ENCODE measurements around the gene MRPL44. TPM values are rescaled to one million over a fixed set of nuclear protein-coding genes. Genes with fewer than 3 reads are reported as not detected.

MRPL44 gene
- 10 to 100 TPM; 34.4 to 52.3 (median 38.6) TPM for polyA plus RNA-seq (ENCODE audit: low read depth in 6 of 6)

DNA sequence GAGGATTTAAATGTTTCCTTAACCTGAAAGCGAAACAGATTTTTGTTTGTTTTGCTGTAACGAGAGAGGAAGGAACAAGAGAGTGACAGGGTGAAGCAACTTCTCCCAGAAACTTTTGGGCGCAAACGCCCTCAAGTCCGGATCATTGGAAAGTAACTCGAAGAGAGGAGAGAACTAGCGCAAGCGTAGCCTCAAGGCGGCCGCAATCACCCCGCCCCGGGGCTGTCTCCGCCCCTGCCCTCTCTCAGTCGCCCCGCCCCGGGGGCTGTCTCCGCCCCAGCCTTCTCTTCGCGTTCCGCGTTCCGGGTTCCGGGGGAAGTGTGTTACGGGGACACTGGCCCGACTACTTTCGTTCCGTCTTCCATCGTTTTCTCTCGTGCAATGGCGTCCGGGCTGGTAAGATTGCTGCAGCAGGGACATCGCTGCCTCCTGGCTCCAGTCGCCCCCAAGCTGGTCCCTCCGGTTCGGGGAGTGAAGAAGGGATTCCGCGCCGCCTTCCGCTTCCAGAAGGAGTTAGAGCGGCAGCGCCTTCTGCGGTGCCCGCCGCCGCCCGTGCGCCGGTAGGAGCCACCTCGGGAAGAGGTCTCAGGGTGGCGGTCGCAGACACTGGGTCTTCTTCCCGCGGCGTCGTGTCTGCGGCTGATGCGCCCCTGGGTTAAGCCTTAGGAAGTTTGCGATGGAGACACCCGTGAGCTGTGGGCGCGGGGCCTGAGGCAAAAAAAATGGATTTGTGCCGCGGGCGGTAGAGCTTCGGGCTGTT lies at the start of gene MRPL44:
TSS of gene MRPL44 (plus strand) at position 372 of the 760 bp plus-strand sequence. CDS start at position 382, 10 bp downstream.
- peak; percentile 96 for DNase-seq
- H3K4me3 Mint-ChIP-seq: peak within 1 kb of the TSS; percentile 92 to 99 (median 98)
- peak within 1 kb of the TSS; percentile 95 to 99 (median 96) for H3K27ac Mint-ChIP-seq
- H3K36me3 Mint-ChIP-seq: peaks cover 7 to 12% of the 10 kb centered on the region in 2 donors
- no peaks in the 10 kb centered on the region for H3K9me3 Mint-ChIP-seq
- no peaks in the 10 kb centered on the region for H3K27me3 Mint-ChIP-seq
- ATAC-seq (ENCODE audit: low read depth in 2 of 2): peak; percentile 98 to 99
- peaks cover 36 to 60% (median 42%) of the 10 kb centered on the region in 3 donors for H3K4me1 Mint-ChIP-seq

DNA sequence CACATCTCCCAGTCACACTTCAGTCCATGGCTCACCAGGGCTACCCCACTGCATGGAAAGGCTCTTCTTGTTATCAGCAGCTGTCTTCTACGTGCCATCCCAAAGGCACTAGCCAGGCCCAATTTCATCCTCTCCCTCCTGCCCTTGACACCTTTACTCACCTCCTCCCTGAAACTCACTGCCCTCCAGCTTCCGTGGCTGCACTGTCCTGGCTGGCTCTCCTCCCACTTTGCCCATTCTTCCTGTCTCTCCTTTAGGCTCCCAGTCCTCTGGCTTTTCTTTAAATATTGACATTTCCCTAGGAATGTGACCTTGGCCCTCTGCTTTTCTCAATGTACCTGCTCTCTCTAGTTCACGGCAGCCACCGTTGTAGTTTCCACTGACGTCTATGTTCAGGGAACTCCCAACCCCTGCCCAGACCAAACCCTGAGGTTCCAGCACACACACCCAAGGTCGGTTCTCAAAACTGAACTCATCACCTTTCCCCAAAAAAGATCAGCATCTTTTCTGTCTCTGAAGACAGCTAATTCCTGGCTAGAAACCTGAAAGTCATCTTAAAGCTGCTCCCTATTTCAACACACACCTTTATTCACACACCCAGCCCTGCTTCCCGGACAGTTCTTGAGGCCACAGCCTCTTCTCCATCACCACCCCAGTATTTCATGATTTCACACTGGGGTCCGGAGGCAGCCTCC lies 48.8 kb upstream of the MRPL44 start:
- H3K4me1 Mint-ChIP-seq: peaks cover 13 to 31% (median 14%) of the 10 kb centered on the region in 3 donors
- peaks cover 7 to 18% of the 10 kb centered on the region in 2 donors for H3K36me3 Mint-ChIP-seq

DNA sequence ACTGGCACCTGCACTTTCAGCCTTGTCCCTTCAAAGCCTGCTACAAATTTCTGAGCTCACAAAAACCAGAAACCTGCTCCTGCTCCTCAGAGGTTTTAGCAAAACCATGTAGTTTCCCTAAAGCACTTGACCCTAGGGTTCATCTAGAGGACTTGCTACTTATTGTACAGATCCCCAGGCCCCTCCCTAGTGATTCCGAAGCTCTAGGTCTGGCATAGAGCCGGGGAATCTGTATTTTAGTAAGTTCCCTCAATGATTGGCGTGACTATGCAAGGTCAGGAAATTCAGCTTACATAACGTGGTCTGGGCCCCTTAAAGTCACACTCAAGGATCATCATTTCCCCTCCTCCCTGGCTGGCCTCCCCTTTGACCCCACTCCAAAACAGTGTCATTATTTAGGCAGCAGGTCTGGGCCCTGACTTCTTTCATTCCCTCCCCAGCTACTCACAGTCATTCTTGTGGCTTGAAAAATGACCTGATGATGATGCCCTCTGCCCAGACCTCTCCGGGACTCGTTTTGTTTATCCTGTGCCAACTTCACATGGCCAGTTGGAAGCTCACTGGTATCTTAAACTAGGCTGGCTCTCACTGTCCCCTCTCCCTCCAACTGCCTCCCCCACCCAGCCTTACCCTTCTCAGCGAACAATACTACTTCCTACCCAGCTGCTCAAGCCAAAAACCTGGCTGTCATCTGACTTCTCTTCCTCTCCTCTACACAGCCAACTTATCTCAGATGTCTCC lies 48.1 kb upstream of the MRPL44 start:
- H3K9me3 Mint-ChIP-seq: no peaks in the 10 kb centered on the region
- H3K36me3 Mint-ChIP-seq: peaks cover 7 to 18% of the 10 kb centered on the region in 2 donors
- H3K27me3 Mint-ChIP-seq: no peaks in the 10 kb centered on the region
- H3K4me1 Mint-ChIP-seq: peaks cover 13 to 31% (median 14%) of the 10 kb centered on the region in 3 donors
- ATAC-seq (ENCODE audit: low read depth in 2 of 2) (no peak), DNase-seq (no peak)
- H3K4me3 Mint-ChIP-seq: no peak overlapping the region
- peak overlapping the region in 5 of 6 donors; percentile 16 to 64 (median 50) for H3K27ac Mint-ChIP-seq

More for the DNA sequence above, 48.8 kb upstream of the MRPL44 start:
- no peaks in the 10 kb centered on the region for H3K9me3 Mint-ChIP-seq
- no peak for DNase-seq
- H3K27ac Mint-ChIP-seq: peak overlapping the region in 5 of 6 donors; percentile 26 to 55 (median 39)
- no peaks in the 10 kb centered on the region for H3K27me3 Mint-ChIP-seq
- no peak overlapping the region for H3K4me3 Mint-ChIP-seq
- ATAC-seq (ENCODE audit: low read depth in 2 of 2): no peak

DNA sequence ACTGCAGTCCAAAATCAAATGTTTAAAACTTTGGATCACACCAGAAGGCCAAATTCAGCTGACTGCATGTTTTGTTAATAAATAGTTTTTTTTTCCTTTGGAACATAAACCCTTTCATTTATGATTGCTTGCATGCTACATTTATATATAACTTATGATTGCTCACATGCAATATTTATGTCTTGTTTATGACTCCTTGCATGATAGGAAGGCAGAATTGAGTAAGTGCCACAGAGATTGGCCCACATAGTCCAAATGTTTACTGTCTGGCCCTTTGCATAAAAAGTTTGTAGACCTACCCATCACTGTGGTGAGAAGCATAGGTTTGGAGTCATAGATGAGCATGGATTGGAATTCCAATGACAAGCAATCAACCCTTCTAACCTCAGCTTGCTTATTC lies 42.9 kb upstream of the MRPL44 start:
- no peak overlapping the region for H3K27ac Mint-ChIP-seq
- ATAC-seq (ENCODE audit: low read depth in 2 of 2) (no peak), DNase-seq (no peak)
- H3K27me3 Mint-ChIP-seq: no peaks in the 10 kb centered on the region
- peaks cover 6 to 17% of the 10 kb centered on the region in 2 donors for H3K36me3 Mint-ChIP-seq
- H3K4me3 Mint-ChIP-seq: no peak overlapping the region
- no peaks in the 10 kb centered on the region for H3K9me3 Mint-ChIP-seq
- H3K4me1 Mint-ChIP-seq: peaks cover 10 to 29% (median 17%) of the 10 kb centered on the region in 3 donors

DNA sequence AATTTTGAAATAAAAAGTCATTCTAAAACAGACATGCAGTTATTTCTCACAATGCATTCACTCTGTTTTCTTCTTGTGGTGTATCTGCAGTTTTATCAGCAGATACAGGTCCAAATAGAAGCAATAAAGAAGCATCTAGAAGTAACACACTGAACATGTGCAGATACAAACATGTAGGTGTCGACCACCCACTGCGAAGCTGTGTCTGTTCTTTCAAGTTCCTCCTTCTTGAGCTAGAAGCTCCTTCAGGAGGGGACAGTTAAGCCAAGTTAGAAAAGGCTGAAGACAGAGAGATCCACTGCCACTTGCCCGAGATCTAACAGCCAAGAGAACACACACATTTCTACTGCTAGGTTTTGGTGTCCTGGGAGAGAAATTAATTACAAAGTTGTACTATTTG lies 42.2 kb upstream of the MRPL44 start:
- peak overlapping the region in 1 of 8 donors; percentile 6 for H3K4me3 Mint-ChIP-seq
- H3K27ac Mint-ChIP-seq: peak overlapping the region in 3 of 6 donors; percentile 4 to 17 (median 5)
- ATAC-seq (ENCODE audit: low read depth in 2 of 2) (no peak), DNase-seq (no peak)
- peaks cover 7 to 29% (median 18%) of the 10 kb centered on the region in 3 donors for H3K4me1 Mint-ChIP-seq
- peaks cover 0 to 17% of the 10 kb centered on the region in 2 donors for H3K36me3 Mint-ChIP-seq
- no peaks in the 10 kb centered on the region for H3K27me3 Mint-ChIP-seq
- no peaks in the 10 kb centered on the region for H3K9me3 Mint-ChIP-seq

DNA sequence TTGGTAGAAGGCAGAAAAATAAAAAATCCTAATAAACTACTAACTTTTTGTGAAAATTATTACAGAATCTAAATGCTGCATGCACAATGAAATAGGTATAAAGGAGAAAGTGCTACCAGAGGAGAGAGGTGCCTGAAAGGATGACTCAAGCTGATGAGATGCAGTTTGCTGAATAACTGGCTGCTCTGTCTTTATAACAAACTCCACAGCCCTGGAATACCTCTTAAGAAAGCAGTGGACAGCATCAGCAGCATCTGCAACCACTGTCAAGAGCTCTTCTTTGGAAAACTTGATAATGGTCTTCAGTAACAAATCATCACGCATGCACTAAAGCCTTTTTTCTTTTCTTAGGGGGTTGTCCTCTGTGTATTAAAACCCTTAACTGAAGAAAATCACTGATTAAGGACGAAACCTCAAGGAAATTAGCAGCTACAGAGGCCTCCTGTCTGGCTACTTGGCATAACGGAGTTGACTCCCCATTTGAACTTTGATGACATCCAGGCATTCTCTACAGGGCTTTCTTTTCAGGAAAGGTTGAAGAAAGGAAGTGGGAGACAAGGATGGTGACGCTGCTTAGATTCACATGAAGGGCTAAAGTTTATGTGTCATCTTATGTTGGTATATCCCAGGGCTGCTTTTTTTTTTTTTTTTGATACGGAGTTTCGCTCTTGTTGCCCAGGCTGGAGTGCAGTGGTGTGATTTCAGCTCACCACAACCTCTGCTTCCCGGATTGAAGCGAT lies 40.9 kb upstream of the MRPL44 start:
- Mint-ChIP-seq H3K9me3 (no peaks in the 10 kb centered on the region), H3K36me3 (peaks cover 5 to 10% of the 10 kb centered on the region in 2 donors), H3K27me3 (no peaks in the 10 kb centered on the region), H3K27ac (no peak overlapping the region), H3K4me1 (peaks cover 5 to 26% (median 24%) of the 10 kb centered on the region in 3 donors), H3K4me3 (no peak overlapping the region)
- ATAC-seq (ENCODE audit: low read depth in 2 of 2): no peak
- no peak for DNase-seq

DNA sequence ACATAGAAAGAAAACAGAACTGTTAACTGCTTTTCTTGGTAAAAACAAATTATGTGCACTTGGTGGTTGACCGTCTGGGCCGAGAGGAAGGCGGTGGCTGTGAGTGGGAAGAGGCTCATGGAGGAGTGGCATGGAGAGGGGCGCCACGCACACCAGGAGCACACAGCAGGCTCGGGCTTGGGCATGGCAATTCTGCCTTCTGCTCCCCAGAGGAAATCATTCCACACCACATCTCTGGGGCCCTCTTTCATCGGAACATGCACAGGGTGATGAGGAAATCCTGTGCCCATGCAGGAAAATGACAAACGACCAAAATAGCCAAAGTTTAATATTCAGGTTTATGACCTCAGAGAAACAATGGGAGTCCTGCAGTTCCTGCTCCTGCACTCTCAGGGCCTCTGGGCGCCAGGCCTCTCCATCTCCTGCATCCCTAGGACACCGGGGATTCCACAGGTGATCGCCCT lies 38.6 kb upstream of the MRPL44 start:
- Mint-ChIP-seq H3K27ac (peak overlapping the region in 3 of 6 donors; percentile 57 to 87 (median 77)), H3K9me3 (no peaks in the 10 kb centered on the region), H3K4me3 (no peak overlapping the region)

DNA sequence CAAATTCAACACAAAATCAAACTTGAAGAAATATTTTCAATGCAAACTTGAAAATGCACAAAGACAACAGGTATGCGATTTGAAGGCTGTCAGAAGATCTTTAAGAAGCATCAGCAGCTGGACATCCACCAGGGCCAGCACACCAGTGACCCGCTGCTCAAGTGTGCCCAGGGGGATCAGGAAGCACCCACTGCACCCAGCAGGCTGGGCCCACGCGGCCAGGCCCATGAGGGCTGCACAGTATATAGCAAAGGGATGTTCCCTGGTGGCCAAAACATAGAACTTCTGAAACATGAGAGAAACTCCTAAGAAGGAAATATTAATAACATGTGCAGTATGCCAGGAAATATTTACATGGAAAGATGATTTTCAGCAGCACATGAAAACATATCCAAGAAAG lies 37.2 kb upstream of the MRPL44 start:
- no peaks in the 10 kb centered on the region for H3K27me3 Mint-ChIP-seq
- no peak for ATAC-seq (ENCODE audit: low read depth in 2 of 2)
- H3K4me1 Mint-ChIP-seq: peaks cover 11 to 34% (median 30%) of the 10 kb centered on the region in 3 donors
- H3K4me3 Mint-ChIP-seq: no peak overlapping the region
- no peaks in the 10 kb centered on the region for H3K9me3 Mint-ChIP-seq
- no peak for DNase-seq
- H3K36me3 Mint-ChIP-seq: peaks cover 11 to 15% of the 10 kb centered on the region in 2 donors
- peak overlapping the region in 1 of 6 donors; percentile 58 for H3K27ac Mint-ChIP-seq

More for the DNA sequence above, 38.6 kb upstream of the MRPL44 start:
- Mint-ChIP-seq H3K36me3 (peaks cover 15 to 16% of the 10 kb centered on the region in 2 donors), H3K27me3 (no peaks in the 10 kb centered on the region), H3K4me1 (peaks cover 11 to 36% (median 30%) of the 10 kb centered on the region in 3 donors)
- no peak for ATAC-seq (ENCODE audit: low read depth in 2 of 2)
- no peak for DNase-seq

DNA sequence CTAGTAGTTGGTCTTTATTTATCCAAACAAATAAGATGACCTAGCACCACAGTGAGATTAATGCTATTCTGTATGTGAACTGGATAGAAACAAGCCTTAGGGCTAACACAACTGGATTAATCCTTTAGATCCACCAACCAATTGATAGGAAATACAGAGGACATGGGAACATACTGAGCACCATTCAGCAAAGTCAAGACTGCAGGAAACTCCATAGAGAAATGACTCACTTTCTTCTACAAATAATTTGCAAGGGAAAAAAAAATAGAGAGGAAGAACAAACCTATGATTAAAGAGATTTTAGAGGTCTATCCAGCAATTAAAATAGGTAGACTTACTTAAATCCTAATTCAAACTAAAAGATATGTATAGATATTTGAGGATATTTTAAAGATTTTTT lies 36.1 kb upstream of the MRPL44 start:
- no peaks in the 10 kb centered on the region for H3K9me3 Mint-ChIP-seq
- no peaks in the 10 kb centered on the region for H3K27me3 Mint-ChIP-seq
- peaks cover 6 to 15% of the 10 kb centered on the region in 2 donors for H3K36me3 Mint-ChIP-seq
- H3K4me3 Mint-ChIP-seq: no peak overlapping the region
- peak overlapping the region in 2 of 6 donors; percentile 18 to 39 for H3K27ac Mint-ChIP-seq
- H3K4me1 Mint-ChIP-seq: peaks cover 11 to 38% (median 31%) of the 10 kb centered on the region in 3 donors
- DNase-seq (no peak), ATAC-seq (ENCODE audit: low read depth in 2 of 2) (no peak)

DNA sequence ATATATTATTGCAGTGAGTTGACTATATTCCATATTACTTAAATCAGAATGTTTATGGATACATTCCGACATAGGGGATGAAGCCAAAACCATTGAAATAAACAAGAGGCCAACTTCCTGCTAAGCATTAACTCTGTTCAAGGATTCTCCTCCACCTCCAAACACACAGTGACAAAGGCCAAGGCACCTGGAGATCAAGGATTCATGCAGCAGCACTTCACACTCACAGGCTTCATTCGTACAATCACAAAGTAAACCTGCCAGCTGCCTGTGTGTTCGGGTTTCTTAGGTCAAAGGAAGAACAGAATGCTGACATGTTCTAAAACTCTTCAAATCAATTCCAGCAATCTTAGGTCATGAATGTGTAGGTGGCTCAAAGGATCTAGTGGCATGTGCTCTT lies 35.0 kb upstream of the MRPL44 start:
- Mint-ChIP-seq H3K36me3 (peaks cover 6 to 15% of the 10 kb centered on the region in 2 donors), H3K9me3 (peaks cover 0 to 9% (median 0%) of the 10 kb centered on the region in 7 donors), H3K27me3 (no peaks in the 10 kb centered on the region), H3K4me3 (no peak overlapping the region), H3K4me1 (peaks cover 11 to 38% (median 37%) of the 10 kb centered on the region in 3 donors), H3K27ac (peak overlapping the region in 4 of 6 donors; percentile 3 to 39 (median 14))
- ATAC-seq (ENCODE audit: low read depth in 2 of 2) (no peak), DNase-seq (no peak)

DNA sequence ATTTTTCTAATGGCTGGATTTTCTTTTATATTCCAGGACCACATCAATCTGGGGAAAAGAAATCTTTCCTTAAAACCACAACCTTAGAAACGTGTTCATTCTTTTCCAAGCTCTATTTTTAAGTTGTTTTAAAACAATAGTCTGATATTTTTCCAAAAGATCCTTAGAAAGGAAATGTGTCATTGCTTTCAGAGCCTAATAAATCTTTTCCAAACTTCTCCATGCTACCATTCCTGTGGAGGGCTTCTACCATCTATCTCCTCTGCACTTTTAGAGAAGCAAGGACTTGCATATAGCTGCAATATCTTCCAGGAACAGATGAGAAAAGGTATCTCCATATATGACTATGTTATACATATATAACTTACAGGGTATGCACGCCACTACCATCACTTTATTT lies 33.3 kb upstream of the MRPL44 start:
- H3K27ac Mint-ChIP-seq: no peak overlapping the region
- H3K4me3 Mint-ChIP-seq: no peak overlapping the region
- no peaks in the 10 kb centered on the region for H3K27me3 Mint-ChIP-seq
- H3K4me1 Mint-ChIP-seq: peaks cover 18 to 42% (median 32%) of the 10 kb centered on the region in 3 donors
- peaks cover 13 to 26% of the 10 kb centered on the region in 2 donors for H3K36me3 Mint-ChIP-seq
- H3K9me3 Mint-ChIP-seq: peaks cover 0 to 17% (median 0%) of the 10 kb centered on the region in 7 donors
- no peak for ATAC-seq (ENCODE audit: low read depth in 2 of 2)
- DNase-seq: no peak

DNA sequence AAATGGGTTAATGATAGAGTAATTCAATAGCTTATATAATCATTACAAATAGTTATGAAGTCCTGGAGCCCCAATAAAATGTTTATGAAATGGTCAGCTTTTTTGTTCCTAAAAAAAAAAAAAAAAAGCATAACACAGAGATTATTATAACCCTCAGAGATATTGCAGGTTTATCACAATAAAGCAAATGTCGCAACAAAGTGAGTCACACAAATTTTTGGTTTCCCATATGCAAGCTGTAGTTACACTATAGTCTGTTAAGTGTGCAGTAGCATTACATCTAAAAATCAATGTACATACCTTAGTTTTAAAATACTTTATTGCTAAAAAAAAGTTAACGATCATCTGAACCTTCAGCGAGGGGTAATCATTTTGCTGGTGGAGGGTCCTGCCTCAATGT lies 32.2 kb upstream of the MRPL44 start:
- Mint-ChIP-seq H3K4me1 (peaks cover 18 to 49% (median 25%) of the 10 kb centered on the region in 3 donors), H3K4me3 (no peak overlapping the region), H3K27me3 (no peaks in the 10 kb centered on the region), H3K27ac (no peak overlapping the region), H3K9me3 (peaks cover 0 to 17% (median 0%) of the 10 kb centered on the region in 7 donors), H3K36me3 (peaks cover 13 to 26% of the 10 kb centered on the region in 2 donors)
- DNase-seq (no peak), ATAC-seq (ENCODE audit: low read depth in 2 of 2) (no peak)
